PC-9 (cell line): ENCODE results near the gene IKZF1.

Experiments
- EZH2 ChIP-seq: fragments of 200-600 bp; sonication (generic); IDR thresholded peaks from 2 replicates; pipeline ENCODE4 v1.8.0; 2017; ENCODE audit warnings: antibody characterized with exemption, low read depth
- TF ChIP-seq, protein P1 (sequence below): fragments of 200-600 bp; sonication (generic); conservative IDR thresholded peaks from 2 replicates; pipeline ENCODE4 v1.6.1; 2017; ENCODE audit warnings: mixed run types, antibody characterized with exemption, mild to moderate bottlenecking, moderate library complexity

DNA sequence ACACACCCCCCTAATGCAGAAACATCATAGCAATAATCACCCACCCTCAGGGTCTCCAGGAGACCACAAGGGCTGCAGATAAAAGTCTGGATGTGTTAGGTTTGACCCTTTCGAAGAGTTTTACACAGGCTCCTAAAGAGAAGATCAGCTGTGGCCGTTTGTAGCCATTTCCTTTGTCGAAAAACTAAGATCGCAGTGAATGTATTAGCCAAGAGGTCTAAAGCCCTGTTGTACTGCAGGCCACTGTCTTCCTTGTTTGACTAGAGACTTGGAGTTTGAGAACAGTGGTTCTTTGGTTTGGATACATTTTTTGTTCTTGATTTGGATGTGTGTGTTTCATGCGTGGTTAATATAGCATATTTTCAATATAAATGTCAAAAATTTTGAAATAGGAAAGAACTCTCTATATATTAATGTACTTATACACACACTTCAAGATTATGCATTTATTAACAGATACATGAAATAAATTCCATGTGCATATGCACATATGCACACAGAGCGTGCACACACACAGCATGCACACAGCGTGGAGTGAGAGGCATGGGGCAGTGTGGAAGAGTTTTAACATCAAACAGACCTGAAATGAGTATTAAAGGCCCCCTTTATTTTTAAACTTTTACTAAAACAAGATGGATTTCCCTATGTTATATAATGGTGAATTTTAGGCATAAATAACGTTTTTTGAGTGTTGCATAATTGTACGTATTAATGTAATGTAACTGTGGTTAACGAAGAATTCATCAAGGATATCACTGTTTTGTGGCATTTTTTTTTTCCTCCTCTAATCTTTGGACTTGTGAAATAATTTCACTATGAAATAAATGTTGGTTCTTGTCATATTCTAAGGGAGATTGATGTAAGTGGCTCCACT lies 2.2 kb downstream of the IKZF1 start:
- TF ChIP-seq, protein P1, sequence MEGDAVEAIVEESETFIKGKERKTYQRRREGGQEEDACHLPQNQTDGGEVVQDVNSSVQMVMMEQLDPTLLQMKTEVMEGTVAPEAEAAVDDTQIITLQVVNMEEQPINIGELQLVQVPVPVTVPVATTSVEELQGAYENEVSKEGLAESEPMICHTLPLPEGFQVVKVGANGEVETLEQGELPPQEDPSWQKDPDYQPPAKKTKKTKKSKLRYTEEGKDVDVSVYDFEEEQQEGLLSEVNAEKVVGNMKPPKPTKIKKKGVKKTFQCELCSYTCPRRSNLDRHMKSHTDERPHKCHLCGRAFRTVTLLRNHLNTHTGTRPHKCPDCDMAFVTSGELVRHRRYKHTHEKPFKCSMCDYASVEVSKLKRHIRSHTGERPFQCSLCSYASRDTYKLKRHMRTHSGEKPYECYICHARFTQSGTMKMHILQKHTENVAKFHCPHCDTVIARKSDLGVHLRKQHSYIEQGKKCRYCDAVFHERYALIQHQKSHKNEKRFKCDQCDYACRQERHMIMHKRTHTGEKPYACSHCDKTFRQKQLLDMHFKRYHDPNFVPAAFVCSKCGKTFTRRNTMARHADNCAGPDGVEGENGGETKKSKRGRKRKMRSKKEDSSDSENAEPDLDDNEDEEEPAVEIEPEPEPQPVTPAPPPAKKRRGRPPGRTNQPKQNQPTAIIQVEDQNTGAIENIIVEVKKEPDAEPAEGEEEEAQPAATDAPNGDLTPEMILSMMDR: no peak
- no peak for TF ChIP-seq EZH2
